ENCODE results near the gene GIT2. TPM values are rescaled to one million over a fixed set of nuclear protein-coding genes. Genes with fewer than 3 reads are reported as not detected.
A peak's percentile ranks its signal among the peaks of the same experiment; 100 is the strongest.

Gene GIT2
- total and polyA plus RNA-seq, 2 experiments from 2014 or later: 15.8 to 20.9 TPM

GRCh38 chr12:109937371-109937770 is 58.8 kb downstream of the GIT2 start (continued):
- TF ChIP-seq REST (IDR thresholded peaks at IDR 0.05; ENCODE audit: unreplicated experiment) (no peak), ETS1 (IDR thresholded peaks at IDR 0.05) (no peak), CREB1 (CRISPR knock-in tag; IDR thresholded peaks at IDR 0.05; ENCODE audit: low read depth) (no peak), ZNF114 (CRISPR knock-in tag; IDR thresholded peaks at IDR 0.05) (no peak), ZNF331 (CRISPR knock-in tag; IDR thresholded peaks at IDR 0.05; ENCODE audit: low read depth) (no peak), NANOG (IDR thresholded peaks at IDR 0.05; ENCODE audit: borderline replicate concordance) (no peak), STAT1 (IDR thresholded peaks at IDR 0.05; ENCODE audit: unreplicated experiment) (no peak)

GRCh38 chr12:109934026-109934425 is 62.1 kb downstream of the GIT2 start:
- Mint-ChIP-seq H3K27ac (no peak overlapping the region), H3K27me3 (ENCODE audit: insufficient read depth, low read depth, poor library complexity) (peaks cover 2% of the 10 kb centered on the region), H3K4me1 (no peaks in the 10 kb centered on the region; the same call in 2 of the 3 replicates), H3K9me3 (no peaks in the 10 kb centered on the region), H3K4me3 (no peak overlapping the region), H3K36me3 (ENCODE audit: low read depth) (peaks cover 27% of the 10 kb centered on the region; the same call in 2 of the 3 replicates)
- peak; percentile 58 to 64 for TF ChIP-seq CTCF (conservative IDR thresholded peaks at IDR 0.05; ENCODE audit: low read depth in 2 of 2)
- TF ChIP-seq EZH2 (IDR thresholded peaks at IDR 0.05; ENCODE audit: low read depth, unreplicated experiment): no peak
- peaks cover 3% of the 10 kb centered on the region for H4K20me1 ChIP-seq (replicated peaks; ENCODE audit: insufficient read depth)
- no peak overlapping the region for H3K4me2 ChIP-seq
- no peaks in the 10 kb centered on the region for H3F3A ChIP-seq (replicated peaks; ENCODE audit: low read depth)
- H3K36me3 ChIP-seq (ENCODE audit: insufficient read depth): peaks cover 5% of the 10 kb centered on the region
- H3K4me3 ChIP-seq: no peak overlapping the region
- H3K79me2 ChIP-seq (replicated peaks; ENCODE audit: insufficient read depth): no peaks in the 10 kb centered on the region
- DNase-seq (ENCODE audit: low spot score) (peak; percentile 35), ATAC-seq (no peak; the same call in 1 of the 3 replicates)
- H3K27me3 ChIP-seq (ENCODE audit: insufficient read depth): no peaks in the 10 kb centered on the region
- H3K27ac ChIP-seq (ENCODE audit: low read depth): no peak overlapping the region
- no peak overlapping the region for H2AFZ ChIP-seq
- H3K4me1 ChIP-seq (ENCODE audit: insufficient read depth): no peaks in the 10 kb centered on the region
- H3K9me2 ChIP-seq (ENCODE audit: insufficient read depth): no peaks in the 10 kb centered on the region

Measured in GM23338 (cell line).